Cardiac fibroblast (primary cell): ENCODE measurements around the gene ATOX1.
A peak's percentile ranks its signal among the peaks of the same experiment; 100 is the strongest.

Experiments
- DNase-seq, 2 donors: peaks; one replicate each; pipeline versions ENCODE4 v3.0.0 to v3.0.0-alpha.2; 2010; ENCODE audit warnings: low read depth in 2 of 2
- H3K4me3 ChIP-seq, 2 donors: replicated peaks in 1 of 2; 1 replicate in 1 of 2; 2 replicates in 1 of 2; pipeline ENCODE4 v1.5.1; 2011; ENCODE audit warnings: low read depth in 2 of 2, low read length in 2 of 2, mild to moderate bottlenecking in 2 of 2, moderate library complexity in 1 of 2
- CTCF ChIP-seq: IDR thresholded peaks from one replicate; pipeline ENCODE4 v1.5.1; 2011; ENCODE audit warnings: low read depth, mild to moderate bottlenecking, low read length, inconsistent platforms

Gene ATOX1

GRCh38 chr5:151718153-151718552 is 40.3 kb downstream of the ATOX1 start:
- DNase-seq, result peak in 1 of 2 donors; percentile 48
- TF ChIP-seq CTCF, result no peak
- no peak overlapping the region for H3K4me3 ChIP-seq

DNA sequence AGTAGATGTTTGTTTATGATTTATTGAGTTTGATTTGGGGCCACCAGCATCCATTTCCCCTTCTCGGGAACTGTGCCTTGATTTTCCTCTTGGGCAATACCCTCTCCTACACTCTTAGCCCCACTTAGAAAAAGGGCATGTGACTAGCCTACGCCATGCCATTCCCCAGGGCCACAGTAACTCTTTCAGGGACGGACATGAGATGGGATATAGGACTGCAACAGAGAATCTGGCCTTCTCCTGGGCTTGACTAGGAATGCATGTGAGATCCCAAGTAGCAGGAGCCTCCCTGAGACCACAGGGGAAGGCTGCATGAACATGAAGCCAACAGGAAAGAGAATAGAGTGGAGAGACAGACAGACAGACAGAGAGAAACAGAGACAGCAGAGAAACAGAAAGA is 41.0 kb downstream of the ATOX1 start:
- DNase-seq, result no peak
- H3K4me3 ChIP-seq, result no peak overlapping the region
- no peak for TF ChIP-seq CTCF

- no peak for TF ChIP-seq CTCF
- no peak overlapping the region for H3K4me3 ChIP-seq
- no peak for DNase-seq
These were observed 49.2 kb downstream of the ATOX1 start for GRCh38 chr5:151709109-151709735.

GRCh38 chr5:151708126-151708525 is 50.3 kb downstream of the ATOX1 start:
- peak in 1 of 2 donors; percentile 24 for DNase-seq

DNA sequence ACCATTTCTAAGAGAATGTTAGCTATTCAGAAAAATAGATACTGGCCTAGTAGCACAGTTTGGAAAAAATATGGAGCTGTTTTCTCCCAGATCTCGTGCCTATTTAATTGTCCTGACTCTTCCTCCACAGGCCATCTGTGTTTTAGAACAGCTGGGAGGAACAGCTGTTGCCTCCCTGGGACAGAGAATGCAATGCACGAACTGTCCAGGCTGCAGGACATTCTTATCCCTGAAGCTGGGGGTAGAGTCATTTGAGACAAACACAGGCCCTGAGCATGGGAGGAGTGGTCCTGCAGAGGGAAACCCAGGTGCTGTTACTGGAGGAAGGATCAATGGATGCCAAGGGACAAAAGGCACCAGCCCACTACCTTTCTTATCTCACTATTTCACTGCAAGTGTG is 50.9 kb downstream of the ATOX1 start:
- H3K4me3 ChIP-seq, result no peak overlapping the region
- no peak for TF ChIP-seq CTCF
- peak in 1 of 2 donors; percentile 18 for DNase-seq

More at GRCh38 chr5:151708126-151708525, 50.3 kb downstream of the ATOX1 start:
- no peak overlapping the region for H3K4me3 ChIP-seq
- TF ChIP-seq CTCF, result no peak

DNA sequence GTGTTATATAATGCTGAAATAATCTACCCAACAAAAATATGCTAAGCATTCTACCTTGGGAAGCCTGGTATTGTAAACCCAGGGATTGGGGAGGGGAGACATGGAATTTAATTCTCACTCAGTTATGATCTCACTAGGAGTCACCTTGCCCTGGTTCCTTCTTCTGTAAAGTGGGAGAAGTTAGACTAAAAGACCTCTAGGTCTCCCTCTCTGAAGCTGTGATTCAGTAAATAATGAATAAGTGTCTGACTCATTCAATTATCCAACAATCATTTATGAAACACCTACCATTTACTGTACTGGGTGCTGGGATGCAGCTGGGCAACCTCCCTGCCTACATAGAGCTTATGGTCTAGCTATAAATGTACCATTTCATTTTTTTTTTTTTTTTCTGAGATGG is 51.5 kb downstream of the ATOX1 start:
- H3K4me3 ChIP-seq, result no peak overlapping the region
- peak in 1 of 2 donors; percentile 57 for DNase-seq
- TF ChIP-seq CTCF, result no peak

GRCh38 chr5:151703780-151704179 is 54.7 kb downstream of the ATOX1 start:
- no peak for TF ChIP-seq CTCF
- no peak for DNase-seq
- no peak overlapping the region for H3K4me3 ChIP-seq
